GM23338 (cell line): ENCODE measurements around the gene CDK14. TPM values are rescaled to one million over a fixed set of nuclear protein-coding genes. Genes with fewer than 3 reads are reported as not detected.

Source experiments
- ATAC-seq: fragments of 200-7000 bp; cut with Tn5 transposase; 3 replicates; pipeline ENCODE4 v1.9.1; 2020
- DNase-seq: peaks from one replicate; pipeline ENCODE4 v3.0.0-alpha.2; 2015; ENCODE audit warnings: low spot score
- H2AFZ ChIP-seq: fragments of 200-600 bp; sonication (generic); 2 replicates; pipeline ENCODE4 v1.8.0; 2016; ENCODE audit warnings: antibody characterized with exemption, mild to moderate bottlenecking, moderate library complexity
- H3F3A ChIP-seq: fragments of 200-600 bp; sonication (generic); replicated peaks from 2 replicates; pipeline ENCODE4 v1.8.0; 2017; ENCODE audit warnings: antibody characterized with exemption, mixed run types, low read depth
- H3K27ac ChIP-seq: fragments of 200-600 bp; sonication (generic); 2 replicates; pipeline ENCODE4 v1.6.1; 2016; ENCODE audit warnings: low read depth
- H3K27me3 ChIP-seq: fragments of 200-600 bp; sonication (generic); 2 replicates; pipeline ENCODE4 v1.8.0; 2016; ENCODE audit warnings: mild to moderate bottlenecking, mixed run types, moderate library complexity; ENCODE audit not compliant: insufficient read depth
- H3K36me3 ChIP-seq: fragments of 200-600 bp; sonication (generic); 2 replicates; pipeline ENCODE4 v1.8.0; 2016; ENCODE audit warnings: mild to moderate bottlenecking; ENCODE audit not compliant: insufficient read depth
- H3K4me1 ChIP-seq: fragments of 200-600 bp; sonication (generic); 2 replicates; pipeline ENCODE4 v1.8.0; 2016; ENCODE audit warnings: mild to moderate bottlenecking, moderate library complexity; ENCODE audit not compliant: insufficient read depth
- H3K4me2 ChIP-seq: fragments of 200-600 bp; sonication (generic); 2 replicates; pipeline ENCODE4 v1.7.1; 2017; ENCODE audit warnings: mixed run types
- H3K4me3 ChIP-seq: fragments of 200-600 bp; sonication (generic); 2 replicates; pipeline ENCODE4 v1.6.1; 2016; ENCODE audit warnings: mixed run types
- H3K79me2 ChIP-seq: fragments of 200-600 bp; sonication (generic); replicated peaks from 2 replicates; pipeline ENCODE4 v1.8.0; 2017; ENCODE audit warnings: mild to moderate bottlenecking; ENCODE audit not compliant: insufficient read depth
- H3K9me2 ChIP-seq: fragments of 200-600 bp; sonication (generic); 2 replicates; pipeline ENCODE4 v1.8.0; 2017; ENCODE audit not compliant: insufficient read depth
- H4K20me1 ChIP-seq: fragments of 200-600 bp; sonication (generic); replicated peaks from 2 replicates; pipeline ENCODE4 v1.8.0; 2017; ENCODE audit warnings: mild to moderate bottlenecking; ENCODE audit not compliant: insufficient read depth
- H3K27ac Mint-ChIP-seq: 2 replicates; pipeline ENCODE4 v1.8.0; 2020; ENCODE audit warnings: inconsistent platforms, mild to moderate bottlenecking, moderate library complexity, mixed read lengths
- H3K27me3 Mint-ChIP-seq: 3 replicates; pipeline ENCODE4 v1.8.0; 2022; ENCODE audit warnings: low read depth, mild to moderate bottlenecking, moderate library complexity, mixed read lengths, inconsistent platforms; ENCODE audit not compliant: insufficient read depth, poor library complexity
- H3K36me3 Mint-ChIP-seq: 3 replicates; pipeline ENCODE4 v1.8.0; 2021; ENCODE audit warnings: low read depth, mild to moderate bottlenecking, inconsistent platforms, moderate library complexity, mixed read lengths
- H3K4me1 Mint-ChIP-seq: 3 replicates; pipeline ENCODE4 v1.8.0; 2020; ENCODE audit warnings: mild to moderate bottlenecking, inconsistent platforms, mixed read lengths
- H3K4me3 Mint-ChIP-seq: 3 replicates; pipeline ENCODE4 v1.8.0; 2021; ENCODE audit warnings: moderate library complexity, mild to moderate bottlenecking, inconsistent platforms, mixed read lengths
- H3K9me3 Mint-ChIP-seq: 3 replicates; pipeline ENCODE4 v1.8.0; 2020; ENCODE audit warnings: moderate library complexity, mild to moderate bottlenecking, inconsistent platforms, mixed read lengths
- CREB1 ChIP-seq: fragments of 250-450 bp; sonication (Bioruptor Pico); IDR thresholded peaks from 2 replicates; pipeline ENCODE4 v1.5.0; 2020; ENCODE audit warnings: low read depth, mild to moderate bottlenecking, moderate library complexity
- ETS1 ChIP-seq: IDR thresholded peaks from 2 replicates; pipeline ENCODE4 v1.6.1; 2016; ENCODE audit warnings: antibody characterized with exemption
- EZH2 ChIP-seq: fragments of 200-600 bp; sonication (generic); IDR thresholded peaks from one replicate; pipeline ENCODE4 v1.8.0; 2017; ENCODE audit warnings: antibody characterized with exemption, mild to moderate bottlenecking, low read depth; ENCODE audit not compliant: unreplicated experiment
- EZH2phosphoT487 ChIP-seq: fragments of 200-600 bp; sonication (generic); IDR thresholded peaks from one replicate; pipeline ENCODE4 v1.8.1; 2018; ENCODE audit warnings: antibody characterized with exemption; ENCODE audit not compliant: unreplicated experiment
- JUNB ChIP-seq: IDR thresholded peaks from one replicate; pipeline ENCODE4 v1.6.1; 2016; ENCODE audit warnings: antibody characterized with exemption; ENCODE audit not compliant: unreplicated experiment
- POLR2AphosphoS5 ChIP-seq: IDR thresholded peaks from 2 replicates; pipeline ENCODE4 v1.6.1; 2016; ENCODE audit warnings: antibody characterized with exemption, low read depth
- REST ChIP-seq: IDR thresholded peaks from one replicate; pipeline ENCODE4 v1.6.1; 2018; ENCODE audit warnings: antibody characterized with exemption; ENCODE audit not compliant: unreplicated experiment
- STAT1 ChIP-seq: IDR thresholded peaks from one replicate; pipeline ENCODE4 v1.6.1; 2016; ENCODE audit warnings: antibody characterized with exemption; ENCODE audit not compliant: unreplicated experiment
- ZNF114 ChIP-seq: fragments of 250-450 bp; sonication (Bioruptor Pico); IDR thresholded peaks from 2 replicates; pipeline ENCODE4 v1.5.0; 2020; ENCODE audit warnings: mild to moderate bottlenecking, moderate library complexity
- ZNF331 ChIP-seq: fragments of 250-450 bp; sonication (Bioruptor Pico); IDR thresholded peaks from 2 replicates; pipeline ENCODE4 v1.5.0; 2020; ENCODE audit warnings: low read depth, mild to moderate bottlenecking, moderate library complexity
- polyA plus RNA-seq: library from polyadenylated mRNA; unstranded; fragments of >200 nt; fragmentation: Nextera tagmentation; extraction: Ambion mirVana; gene quantifications from 2 replicates; pipeline ENCODE4 v1.2.1, GENCODE V29; 2016
- total RNA-seq: library from RNA; depleted of rRNA; stranded (reverse); fragments of >200 nt; shearing (Covaris generic); gene quantifications from 2 replicates; pipeline ENCODE4 v1.2.3, GENCODE V29; 2014
- TF ChIP-seq, protein P1 (sequence below), 2 experiments: fragments of 200-600 bp in 1 of 2; sonication (generic) in 1 of 2; conservative IDR thresholded peaks; 2 replicates each; pipeline versions ENCODE4 v1.5.1 to v1.6.1; 2016 to 2017; ENCODE audit warnings: antibody characterized with exemption in 2 of 2, low read depth in 2 of 2, mild to moderate bottlenecking in 2 of 2, moderate library complexity in 1 of 2

Gene CDK14
- total and polyA plus RNA-seq, 2 experiments from 2014 or later = 11.2 to 24.0 TPM

- Mint-ChIP-seq H3K4me3 (no peak overlapping the region), H3K36me3 (no peaks in the 10 kb centered on the region; the same call in 2 of the 3 replicates), H3K27me3 (no peaks in the 10 kb centered on the region), H3K27ac (peak overlapping the region; percentile 22; the same call in 1 of the 2 replicates), H3K9me3 (no peaks in the 10 kb centered on the region; the same call in 2 of the 3 replicates), H3K4me1 (peaks cover 24% of the 10 kb centered on the region)
- Histone ChIP-seq H3F3A (no peaks in the 10 kb centered on the region), H3K27ac (no peak overlapping the region), H3K36me3 (no peaks in the 10 kb centered on the region), H3K4me2 (no peak overlapping the region), H3K9me2 (peaks cover 4% of the 10 kb centered on the region), H3K27me3 (no peaks in the 10 kb centered on the region), H2AFZ (no peak overlapping the region), H3K4me1 (no peaks in the 10 kb centered on the region), H3K79me2 (no peaks in the 10 kb centered on the region), H4K20me1 (no peaks in the 10 kb centered on the region), H3K4me3 (no peak overlapping the region)
- ATAC-seq = no peak
- DNase-seq = no peak
- TF ChIP-seq ETS1 (no peak), ZNF114 (CRISPR knock-in tag) (no peak), POLR2AphosphoS5 (no peak), ZNF331 (CRISPR knock-in tag) (no peak), JUNB (no peak), EZH2 (no peak), CREB1 (CRISPR knock-in tag) (no peak)
Observed at GRCh38 chr7:90846192-90846591, 250.1 kb downstream of the CDK14 start.

DNA sequence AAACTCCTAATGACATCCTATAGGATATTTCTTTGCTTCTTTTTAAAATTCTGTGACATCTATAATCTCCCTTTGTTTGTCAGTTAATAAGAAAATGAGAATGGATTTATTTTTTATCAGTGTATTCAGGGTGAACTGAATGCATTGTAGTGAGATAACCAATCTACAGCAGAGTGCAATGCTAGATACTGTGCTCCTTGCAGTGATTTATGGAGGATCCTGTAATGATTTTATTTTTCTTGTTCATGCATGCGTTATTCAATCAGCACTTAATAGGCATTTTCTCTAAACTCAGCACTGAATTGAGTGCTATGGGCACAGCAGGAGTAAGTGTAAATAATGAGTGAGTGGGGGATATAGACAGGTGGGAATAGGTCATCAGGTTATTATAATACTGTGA is 253.9 kb downstream of the CDK14 start:
- H3F3A ChIP-seq = no peaks in the 10 kb centered on the region
- peaks cover 14% of the 10 kb centered on the region for H3K4me1 Mint-ChIP-seq
- no peaks in the 10 kb centered on the region for H3K27me3 ChIP-seq
- no peak overlapping the region for H3K27ac Mint-ChIP-seq
- no peaks in the 10 kb centered on the region; the same call in 2 of the 3 replicates for H3K36me3 Mint-ChIP-seq
- H3K27me3 Mint-ChIP-seq = no peaks in the 10 kb centered on the region
- no peak overlapping the region for H3K4me2 ChIP-seq
- H3K9me3 Mint-ChIP-seq = no peaks in the 10 kb centered on the region; the same call in 2 of the 3 replicates
- no peaks in the 10 kb centered on the region for H3K4me1 ChIP-seq
- H3K79me2 ChIP-seq = no peaks in the 10 kb centered on the region
- ATAC-seq (no peak), DNase-seq (no peak)
- no peak overlapping the region for H3K4me3 Mint-ChIP-seq
- no peaks in the 10 kb centered on the region for H3K36me3 ChIP-seq
- H2AFZ ChIP-seq = no peak overlapping the region
- peaks cover 4% of the 10 kb centered on the region for H3K9me2 ChIP-seq
- no peak overlapping the region for H3K27ac ChIP-seq
- H4K20me1 ChIP-seq = no peaks in the 10 kb centered on the region
- H3K4me3 ChIP-seq = no peak overlapping the region
- no peak for TF ChIP-seq REST
- TF ChIP-seq STAT1 = no peak
- no peak for TF ChIP-seq JUNB
- TF ChIP-seq EZH2 = no peak
- no peak for TF ChIP-seq ETS1
- TF ChIP-seq, protein P1, sequence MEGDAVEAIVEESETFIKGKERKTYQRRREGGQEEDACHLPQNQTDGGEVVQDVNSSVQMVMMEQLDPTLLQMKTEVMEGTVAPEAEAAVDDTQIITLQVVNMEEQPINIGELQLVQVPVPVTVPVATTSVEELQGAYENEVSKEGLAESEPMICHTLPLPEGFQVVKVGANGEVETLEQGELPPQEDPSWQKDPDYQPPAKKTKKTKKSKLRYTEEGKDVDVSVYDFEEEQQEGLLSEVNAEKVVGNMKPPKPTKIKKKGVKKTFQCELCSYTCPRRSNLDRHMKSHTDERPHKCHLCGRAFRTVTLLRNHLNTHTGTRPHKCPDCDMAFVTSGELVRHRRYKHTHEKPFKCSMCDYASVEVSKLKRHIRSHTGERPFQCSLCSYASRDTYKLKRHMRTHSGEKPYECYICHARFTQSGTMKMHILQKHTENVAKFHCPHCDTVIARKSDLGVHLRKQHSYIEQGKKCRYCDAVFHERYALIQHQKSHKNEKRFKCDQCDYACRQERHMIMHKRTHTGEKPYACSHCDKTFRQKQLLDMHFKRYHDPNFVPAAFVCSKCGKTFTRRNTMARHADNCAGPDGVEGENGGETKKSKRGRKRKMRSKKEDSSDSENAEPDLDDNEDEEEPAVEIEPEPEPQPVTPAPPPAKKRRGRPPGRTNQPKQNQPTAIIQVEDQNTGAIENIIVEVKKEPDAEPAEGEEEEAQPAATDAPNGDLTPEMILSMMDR (conservative IDR thresholded peaks at IDR 0.05; ENCODE audit: low read depth in 2 of 2) = no peak
- no peak for TF ChIP-seq CREB1 (CRISPR knock-in tag)
- TF ChIP-seq ZNF331 (CRISPR knock-in tag) = no peak
- TF ChIP-seq EZH2phosphoT487 = no peak
